Fibroblast of peridontal ligament (primary cell): ENCODE data around the gene PANX2.

Source experiments
- DNase-seq: peaks from one replicate; pipeline ENCODE4 v3.0.0-alpha.2; 2010; ENCODE audit errors: extremely low read depth

PANX2 gene

DNA sequence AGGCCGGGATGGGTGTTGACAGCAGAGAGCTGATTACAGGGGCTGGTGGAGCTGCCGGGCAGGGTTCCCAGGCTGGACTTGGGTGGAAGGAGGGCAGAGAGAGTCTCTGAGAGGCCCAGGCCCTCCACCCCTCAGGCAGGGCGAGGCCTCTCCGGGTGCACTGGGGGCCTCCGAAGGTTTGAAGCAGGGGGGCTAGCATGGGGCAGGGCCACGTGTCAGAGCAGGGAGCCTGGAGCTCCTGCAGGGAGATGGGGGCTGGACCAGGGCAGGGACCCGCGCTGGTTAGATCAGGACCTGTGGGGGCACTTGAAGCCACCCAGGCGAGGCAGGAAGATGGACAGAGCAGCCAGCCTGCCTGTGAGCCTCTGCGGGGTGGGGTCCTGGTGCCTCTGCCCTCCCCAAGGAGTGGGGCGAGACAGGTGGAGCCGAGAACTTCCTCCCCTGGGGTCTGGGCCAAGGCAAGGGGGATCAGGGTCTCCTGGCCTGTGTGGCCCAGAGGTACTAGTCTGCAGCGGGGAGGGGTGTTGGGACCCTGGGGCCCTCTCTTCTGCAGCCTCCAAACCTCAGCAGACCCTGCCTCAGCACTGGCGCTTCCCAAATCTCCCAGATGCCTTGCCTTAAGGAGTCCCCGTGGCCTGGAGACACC is 911 bp downstream of the PANX2 start:
- DNase-seq: no peak

DNA sequence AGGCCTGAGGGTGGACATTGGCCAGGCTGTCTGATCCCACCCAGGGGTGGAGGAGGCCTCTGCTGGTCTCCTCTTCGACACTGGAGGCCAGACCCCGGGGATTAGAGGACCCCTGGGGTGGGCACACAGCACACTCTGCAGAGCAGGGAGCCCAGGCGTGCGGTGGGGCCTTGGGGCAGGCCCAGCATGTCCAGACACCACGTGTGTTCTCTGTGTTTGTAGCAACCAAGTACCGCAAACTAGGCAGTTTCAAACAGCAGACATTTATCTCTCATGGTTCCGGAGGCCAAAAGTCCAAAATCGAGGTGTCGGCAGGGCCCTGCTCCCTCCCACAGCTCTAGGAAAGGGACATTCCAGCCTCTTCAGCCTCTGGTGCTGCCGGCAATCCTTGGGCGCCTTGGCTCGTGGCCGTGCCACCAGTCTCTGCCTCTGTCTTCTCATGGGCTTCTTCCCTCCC is 1.5 kb downstream of the PANX2 start:
- no peak for DNase-seq

DNA sequence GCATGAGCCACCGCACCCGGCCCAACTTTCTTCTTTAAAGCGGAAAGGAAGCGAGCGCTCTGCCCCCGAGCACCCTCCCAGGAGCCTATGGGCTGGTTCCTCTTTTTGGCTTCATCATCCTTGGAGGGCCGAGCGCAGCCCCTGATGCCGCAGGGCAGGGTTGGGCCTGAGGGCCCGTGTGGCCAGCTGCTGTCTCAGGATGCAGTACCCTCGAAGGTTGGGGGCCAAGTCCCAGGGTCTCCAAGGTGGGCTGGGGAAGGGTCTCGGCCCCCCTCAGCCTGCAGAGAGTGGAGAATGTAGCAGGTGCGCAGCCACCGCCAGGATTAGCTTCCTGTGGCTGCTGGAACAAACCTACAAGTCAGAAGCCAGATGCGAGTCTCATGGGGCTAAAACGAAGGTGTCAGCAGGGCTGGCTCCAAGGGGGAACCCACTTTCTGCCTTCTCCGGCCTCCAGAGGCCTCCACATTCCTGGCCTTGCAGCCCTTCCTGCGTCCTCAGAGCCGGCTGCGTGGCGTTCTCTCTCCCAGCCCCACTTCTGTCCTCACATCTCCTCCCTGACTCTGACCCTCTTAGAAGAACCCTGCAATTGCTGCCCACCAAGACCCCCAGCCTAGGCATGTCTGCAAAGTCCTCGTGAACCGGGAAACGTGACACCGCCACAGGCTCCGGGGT is 2.9 kb downstream of the PANX2 start:
- DNase-seq: no peak

DNA sequence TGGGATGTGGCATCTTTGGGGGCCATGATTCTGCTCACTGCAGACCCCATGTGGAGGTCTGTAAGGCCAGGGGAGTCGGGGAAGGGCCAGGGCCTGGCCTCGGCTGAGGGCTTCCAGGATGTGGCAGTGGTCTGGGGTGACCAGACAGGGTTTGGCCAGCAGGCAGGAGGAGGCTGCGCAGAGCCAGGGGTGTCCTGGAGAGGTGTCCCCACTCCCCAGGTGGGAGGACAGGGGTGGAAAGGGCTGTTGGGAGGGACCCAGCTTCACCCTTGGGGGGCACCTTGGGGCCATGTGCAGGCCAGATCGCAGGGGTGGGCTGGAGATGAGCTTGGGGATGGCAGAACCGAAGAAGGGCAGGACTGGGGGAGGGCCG is 3.4 kb downstream of the PANX2 start:
- no peak for DNase-seq

DNA sequence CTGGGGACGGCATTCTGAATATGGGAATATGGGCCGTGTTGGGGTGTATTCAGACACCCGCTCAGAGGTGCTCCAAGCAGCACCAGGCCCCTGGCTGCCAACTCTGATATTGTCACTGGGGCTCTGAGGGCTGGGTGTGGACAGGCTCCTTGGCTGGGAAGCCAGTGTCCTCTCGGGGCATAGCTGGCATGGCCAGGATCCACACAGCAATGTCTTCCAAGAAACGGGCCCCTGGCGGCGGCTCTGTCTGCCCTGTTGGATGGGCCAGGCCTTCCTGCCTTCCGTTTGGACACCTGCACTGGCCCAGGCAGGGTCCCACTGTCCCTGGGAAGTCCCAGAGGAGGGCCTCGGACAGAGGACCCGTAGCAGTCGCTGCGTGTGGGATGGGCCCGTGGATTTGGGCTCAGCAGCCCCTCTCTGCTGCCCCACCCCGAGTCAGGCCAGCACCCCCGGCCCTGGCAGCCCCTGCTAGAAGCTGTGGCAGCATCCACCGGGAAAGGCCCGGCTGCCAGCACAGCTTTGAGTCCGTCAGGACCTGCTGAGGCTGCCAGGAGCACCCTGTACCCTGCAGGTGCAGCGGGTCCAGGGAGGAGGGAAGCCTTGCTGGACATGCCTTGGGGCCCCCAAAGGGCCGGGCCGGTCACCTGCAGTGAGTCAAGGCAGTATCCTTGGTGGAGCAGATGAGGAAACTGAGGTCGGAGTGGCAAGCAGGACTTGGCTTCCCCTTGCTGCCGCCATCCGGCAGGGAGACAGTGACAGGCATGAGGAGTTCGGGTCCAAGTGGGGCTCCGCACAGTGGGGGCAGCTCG is 4.1 kb downstream of the PANX2 start:
- no peak for DNase-seq

DNA sequence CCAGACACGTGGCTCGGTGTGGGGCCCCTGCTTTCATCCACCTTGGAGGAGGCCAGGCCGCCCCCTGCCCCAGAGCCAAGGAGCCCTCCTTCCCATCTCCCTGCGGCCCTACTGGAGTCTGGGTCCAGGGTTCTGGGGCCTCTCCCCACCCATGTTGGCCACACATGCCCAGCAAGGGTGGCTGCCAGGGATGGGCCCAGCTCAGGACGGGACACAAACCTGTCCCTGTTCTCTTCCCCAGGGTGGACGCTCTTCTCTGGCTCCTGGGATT is 4.6 kb downstream of the PANX2 start:
- DNase-seq: no peak

DNA sequence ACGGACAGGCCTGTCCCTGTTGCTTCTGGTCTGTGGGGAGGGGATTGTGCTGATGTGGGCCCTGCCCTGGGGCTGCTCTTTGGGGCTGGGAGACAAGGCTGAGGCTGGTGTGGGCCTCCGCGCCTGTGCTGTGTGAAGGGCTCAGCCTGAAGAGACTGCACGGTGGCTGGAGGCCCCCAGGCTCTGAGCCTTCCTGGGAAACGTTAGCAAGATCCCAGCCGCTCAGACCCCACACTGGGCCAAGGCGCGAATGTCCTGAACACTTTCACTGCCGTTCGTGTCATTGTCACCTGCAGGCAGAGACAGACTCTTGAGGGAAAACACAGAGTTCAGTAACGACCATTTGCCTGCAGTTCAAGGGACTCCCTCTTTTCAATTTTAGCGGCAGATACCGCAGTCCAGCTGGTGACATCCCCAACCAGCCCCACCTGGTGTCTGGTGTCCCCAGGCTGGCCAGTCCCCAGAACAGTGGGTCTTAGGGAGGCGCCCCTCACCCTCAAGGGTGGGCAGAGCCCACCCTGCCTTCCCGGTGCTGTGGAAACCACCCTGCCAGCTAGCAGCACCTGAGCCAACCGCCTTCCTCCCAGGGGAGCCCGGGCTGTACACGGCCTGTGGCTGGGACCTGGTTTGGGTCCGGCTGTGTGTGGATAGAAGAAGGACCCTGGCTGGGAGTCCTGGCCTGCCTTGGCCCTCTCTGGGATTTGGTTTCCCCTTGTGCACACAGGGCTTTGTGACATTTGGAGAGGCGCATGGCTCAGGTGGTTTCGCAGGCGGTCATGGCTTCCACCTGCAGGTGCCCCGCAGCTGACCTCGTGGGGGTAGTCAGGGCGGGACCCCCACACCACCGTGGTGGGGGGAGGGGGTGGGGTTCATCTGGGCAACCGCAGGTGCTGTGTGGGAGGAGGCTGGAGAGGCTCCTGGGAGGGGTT is 5.7 kb downstream of the PANX2 start:
- no peak for DNase-seq

DNA sequence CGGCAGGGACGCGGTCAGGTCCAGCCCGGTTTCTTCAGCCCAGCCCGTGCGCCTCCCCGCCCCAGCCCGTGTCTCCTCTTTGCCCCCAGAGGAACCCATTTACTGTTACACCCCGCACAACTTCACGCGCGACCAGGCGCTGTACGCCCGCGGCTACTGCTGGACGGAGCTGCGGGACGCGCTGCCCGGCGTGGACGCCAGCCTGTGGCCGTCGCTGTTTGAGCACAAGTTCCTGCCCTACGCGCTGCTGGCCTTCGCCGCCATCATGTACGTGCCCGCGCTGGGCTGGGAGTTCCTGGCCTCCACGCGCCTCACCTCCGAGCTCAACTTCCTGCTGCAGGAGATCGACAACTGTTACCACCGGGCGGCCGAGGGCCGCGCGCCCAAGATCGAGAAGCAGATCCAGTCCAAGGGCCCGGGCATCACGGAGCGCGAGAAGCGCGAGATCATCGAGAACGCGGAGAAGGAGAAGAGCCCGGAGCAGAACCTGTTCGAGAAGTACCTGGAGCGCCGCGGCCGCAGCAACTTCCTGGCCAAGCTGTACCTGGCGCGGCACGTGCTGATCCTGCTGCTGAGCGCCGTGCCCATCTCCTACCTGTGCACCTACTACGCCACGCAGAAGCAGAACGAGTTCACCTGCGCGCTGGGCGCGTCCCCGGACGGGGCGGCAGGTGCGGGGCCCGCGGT is 6.5 kb downstream of the PANX2 start:
- no peak for DNase-seq

DNA sequence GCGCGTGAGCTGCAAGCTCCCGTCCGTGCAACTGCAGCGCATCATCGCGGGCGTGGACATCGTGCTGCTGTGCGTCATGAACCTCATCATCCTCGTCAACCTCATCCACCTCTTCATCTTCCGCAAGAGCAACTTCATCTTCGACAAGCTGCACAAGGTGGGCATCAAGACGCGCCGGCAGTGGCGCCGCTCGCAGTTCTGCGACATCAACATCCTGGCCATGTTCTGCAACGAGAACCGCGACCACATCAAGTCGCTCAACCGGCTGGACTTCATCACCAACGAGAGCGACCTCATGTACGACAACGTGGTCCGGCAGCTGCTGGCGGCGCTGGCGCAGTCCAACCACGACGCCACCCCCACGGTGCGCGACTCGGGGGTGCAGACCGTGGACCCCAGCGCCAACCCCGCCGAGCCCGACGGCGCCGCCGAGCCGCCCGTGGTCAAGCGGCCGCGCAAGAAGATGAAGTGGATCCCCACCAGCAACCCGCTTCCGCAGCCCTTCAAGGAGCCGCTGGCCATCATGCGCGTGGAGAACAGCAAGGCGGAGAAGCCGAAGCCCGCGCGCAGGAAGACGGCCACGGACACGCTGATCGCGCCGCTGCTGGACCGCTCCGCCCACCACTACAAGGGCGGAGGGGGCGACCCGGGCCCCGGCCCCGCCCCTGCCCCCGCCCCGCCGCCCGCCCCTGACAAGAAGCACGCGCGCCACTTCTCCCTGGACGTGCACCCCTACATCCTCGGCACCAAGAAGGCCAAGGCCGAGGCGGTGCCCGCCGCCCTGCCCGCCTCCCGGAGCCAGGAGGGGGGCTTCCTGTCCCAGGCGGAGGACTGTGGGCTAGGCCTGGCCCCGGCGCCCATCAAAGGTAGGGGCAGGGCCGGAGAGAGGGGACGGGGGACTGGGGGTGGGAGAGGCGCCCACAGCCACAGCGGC is 7.3 kb downstream of the PANX2 start:
- no peak for DNase-seq

DNA sequence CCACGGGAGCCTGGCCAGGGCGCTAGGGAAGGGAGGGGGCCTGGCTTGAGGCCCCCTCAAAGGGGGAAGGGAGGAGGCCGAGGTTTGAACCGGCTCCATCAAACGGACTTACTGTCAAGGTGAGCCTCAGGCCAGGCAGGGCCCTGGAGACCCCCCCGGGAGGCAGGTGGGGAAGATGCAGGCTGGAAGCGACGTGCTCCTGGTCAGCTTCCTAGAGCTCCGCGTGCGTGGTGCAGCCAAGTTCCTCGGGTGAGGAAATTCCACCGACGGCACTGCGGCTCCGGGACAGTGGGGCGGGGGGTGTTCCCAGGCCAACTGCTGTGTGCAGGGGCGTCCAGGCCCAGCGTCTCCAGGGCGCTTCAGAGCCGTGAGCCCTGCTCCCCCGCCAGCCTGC is 7.9 kb downstream of the PANX2 start:
- DNase-seq: no peak

DNA sequence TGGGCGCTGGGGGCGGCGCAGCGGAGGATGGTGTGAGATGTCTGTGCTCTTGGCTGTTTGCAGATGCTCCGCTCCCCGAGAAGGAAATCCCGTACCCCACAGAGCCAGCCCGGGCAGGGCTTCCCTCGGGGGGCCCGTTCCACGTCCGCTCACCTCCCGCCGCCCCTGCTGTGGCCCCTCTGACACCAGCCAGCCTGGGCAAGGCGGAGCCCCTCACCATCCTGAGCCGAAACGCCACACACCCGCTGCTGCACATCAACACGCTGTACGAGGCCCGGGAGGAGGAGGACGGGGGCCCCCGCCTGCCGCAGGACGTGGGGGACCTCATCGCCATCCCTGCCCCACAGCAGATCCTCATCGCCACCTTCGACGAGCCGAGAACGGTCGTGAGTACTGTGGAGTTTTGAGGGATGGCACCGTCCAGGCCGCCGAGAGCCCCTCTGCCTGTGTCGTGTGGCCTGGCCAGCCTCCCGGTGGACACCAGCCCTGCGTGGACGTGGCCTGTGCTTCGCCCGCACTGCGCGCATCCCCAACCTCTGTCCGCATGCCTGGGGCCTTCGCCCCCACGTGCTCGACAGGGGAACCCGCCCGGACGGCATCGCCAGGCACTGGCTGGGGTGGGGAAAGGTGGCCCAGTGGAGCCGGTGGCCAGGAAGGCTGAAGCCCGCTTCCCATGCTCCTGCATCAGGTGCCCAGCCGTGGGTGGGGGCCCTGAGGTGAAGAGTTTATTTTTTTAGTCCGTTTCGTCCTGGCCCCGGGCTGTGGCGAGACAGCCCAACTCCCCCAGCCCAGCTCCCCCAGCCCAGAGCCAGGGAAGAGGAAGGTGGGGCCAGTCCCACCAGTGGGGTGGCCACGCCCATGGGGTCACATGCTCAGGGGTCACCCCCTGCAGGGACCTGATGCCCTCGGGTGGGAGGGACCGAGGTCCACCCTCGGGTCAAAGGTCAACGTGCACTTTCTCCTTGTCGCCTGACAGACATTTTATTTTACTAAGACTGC is 8.6 kb downstream of the PANX2 start:
- no peak for DNase-seq

DNA sequence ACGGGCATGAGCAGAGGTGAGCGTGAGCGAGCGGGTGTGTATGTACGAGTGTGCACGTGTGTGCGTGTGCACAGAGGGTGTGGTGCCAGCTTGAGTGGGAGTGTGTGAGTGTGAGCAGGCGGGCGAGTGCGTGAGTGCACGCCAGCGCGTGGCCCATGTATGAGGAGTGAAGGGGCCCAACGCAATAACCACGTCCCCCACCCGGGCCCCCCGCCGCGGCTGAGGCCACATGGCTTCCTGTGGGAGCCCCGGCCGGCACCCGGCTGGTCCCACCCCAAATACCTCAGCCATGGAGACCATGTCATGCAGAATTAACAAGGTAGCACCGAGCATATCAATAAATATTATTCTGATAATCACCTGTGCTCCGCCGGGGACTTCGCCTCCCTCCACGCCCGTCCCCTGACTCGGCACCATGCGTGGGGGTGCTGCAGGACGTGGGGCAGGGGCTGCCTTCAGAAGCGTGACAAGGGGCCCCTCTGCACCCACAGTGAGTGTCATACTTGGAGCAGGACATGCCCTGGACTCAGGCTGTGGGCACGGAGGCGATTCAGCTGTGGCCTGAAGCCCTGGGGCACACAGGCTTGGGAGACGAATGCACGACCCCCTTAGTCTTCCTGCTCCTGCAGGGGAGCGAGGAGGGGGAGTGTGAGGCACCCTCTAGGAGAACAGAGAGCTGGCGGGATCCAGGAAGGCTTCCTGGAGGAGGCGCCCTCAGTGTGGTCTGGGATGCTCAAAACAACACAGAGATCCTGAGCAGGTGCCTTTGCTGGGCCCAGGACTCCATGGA is 9.6 kb downstream of the PANX2 start:
- no peak for DNase-seq

DNA sequence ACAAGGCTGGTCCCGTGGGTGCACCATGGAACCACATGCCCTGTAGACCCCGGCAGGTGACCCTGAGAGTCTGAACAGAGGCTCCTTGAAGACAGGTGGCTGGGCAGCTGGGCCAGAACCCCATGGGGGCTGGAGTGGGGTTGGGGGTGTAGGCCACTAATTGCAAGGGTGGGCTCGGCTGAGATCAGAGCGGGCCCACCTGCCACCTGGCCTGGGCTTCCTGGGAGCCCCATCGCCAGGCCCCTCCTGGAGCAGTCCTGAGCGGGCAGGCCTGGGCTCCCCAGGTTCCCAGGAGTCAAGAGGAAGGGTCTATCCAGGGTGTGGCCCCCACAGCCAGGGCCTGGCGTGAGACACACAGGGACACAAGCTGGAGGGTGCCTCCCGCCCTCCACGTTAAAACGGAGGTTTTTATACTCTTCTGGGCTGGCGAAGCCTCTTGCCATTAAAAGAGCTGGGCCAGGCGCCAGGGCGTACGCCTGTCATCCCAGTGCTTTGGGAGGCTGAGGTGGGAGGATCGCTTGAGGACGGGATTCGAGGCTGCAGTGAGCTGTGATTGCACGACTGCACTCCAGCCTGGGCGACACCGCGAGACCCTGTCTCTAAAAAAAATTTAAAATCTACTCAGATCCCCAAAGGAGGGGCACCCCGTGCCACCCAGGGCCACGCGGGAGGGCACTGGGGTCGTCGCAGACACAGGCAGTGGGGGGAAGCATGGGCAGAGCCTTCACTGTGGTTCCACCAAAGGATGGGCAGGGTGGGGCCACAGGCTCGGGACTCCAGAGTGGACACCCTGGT is 10.4 kb downstream of the PANX2 start:
- no peak for DNase-seq

DNA sequence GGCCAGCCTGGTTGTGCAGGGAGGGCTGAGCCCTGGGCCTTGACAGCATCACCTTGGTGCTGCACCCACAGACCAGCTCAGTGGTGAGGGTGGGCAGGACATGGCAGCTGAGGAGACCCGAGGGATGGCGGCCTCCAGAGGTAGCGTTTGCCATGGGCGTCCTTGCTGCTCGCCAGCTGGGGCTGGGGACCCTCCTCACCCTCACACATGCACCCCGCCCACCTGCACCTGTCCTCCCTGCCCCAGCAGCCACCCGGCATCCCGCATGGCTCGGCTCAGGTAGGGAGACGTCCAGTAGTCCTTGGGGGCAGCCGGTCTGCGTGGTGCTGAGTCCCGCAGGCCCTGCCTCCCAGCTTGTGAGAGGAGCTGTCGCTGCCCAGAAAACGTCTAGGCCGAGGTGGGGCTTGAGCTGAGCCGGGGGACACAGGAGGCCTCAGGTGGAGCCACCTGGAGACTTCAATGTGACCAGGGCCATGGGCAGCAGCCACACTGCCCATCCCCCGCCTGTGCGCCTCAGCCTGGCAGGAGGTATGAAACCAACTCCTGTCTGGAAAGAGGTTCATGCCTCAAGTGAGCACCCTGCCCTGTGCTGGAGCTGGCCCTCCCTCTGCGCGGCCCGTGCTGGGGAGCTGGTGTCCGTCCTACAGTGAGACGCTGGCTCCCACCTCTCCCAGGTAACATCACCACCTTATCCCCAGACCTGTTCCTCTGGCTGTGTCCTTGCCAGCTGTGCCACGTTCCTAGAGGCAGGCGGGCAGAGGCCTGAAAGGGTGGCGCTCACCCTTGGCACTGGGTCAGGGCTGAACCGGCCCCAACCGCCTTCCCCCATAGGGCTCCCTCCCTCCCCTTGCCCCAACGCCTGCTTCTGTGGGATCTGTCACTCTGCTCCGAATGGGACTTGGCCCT is 11.9 kb downstream of the PANX2 start:
- DNase-seq: no peak

DNA sequence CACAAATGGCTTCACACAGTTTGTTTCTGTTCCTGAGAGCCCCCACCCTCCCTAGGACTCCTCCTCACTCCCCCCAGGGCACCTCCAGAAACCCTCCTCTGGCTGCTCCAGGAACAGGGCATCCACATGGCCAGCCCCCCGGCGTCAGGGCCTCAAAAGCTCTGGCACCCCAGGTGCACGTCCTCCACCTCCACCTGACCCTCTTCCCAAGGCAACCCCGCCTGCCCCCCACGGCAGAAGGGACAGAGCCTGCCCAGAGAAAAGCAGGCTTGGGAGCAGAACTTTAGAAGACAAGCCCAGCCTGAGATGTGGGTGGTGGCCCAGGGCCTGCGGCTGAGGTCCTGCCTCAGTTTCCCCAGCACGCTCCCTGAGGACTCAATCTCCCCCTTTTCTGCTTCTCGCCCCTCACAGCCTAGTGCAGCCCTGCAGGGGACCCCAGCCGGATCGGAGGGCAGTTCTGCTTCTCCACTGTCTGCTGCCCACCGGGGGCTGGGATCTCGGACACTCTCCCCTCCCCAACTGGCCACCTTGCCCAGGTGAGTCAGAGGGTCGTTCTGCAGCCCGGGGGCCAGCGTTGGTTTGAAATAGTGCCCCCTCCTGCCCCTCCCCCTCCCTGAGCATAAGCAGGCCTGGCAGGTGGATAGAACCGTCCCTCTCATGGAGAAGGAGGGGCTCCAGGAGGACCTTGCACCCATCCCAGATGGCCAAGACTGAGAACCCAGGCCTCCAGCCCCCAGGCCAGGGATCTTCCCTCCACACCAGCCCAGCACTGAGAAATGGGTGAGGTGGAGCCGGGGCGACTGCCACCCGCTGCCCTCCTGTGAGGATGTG is 12.8 kb downstream of the PANX2 start:
- DNase-seq: no peak
